Choroid plexus epithelial cell (primary cell): Measurements from ENCODE around the gene TMCC2.
A peak's percentile ranks its signal among the peaks of the same experiment; 100 is the strongest.

Experiments
- DNase-seq: peaks from one replicate; pipeline ENCODE4 v3.0.0-alpha.2; 2010; ENCODE audit warnings: low read depth
- H3K4me3 ChIP-seq: 2 replicates; pipeline ENCODE4 v1.5.1; 2011; ENCODE audit warnings: low read depth, mild to moderate bottlenecking, control low read depth, low read length, moderate library complexity
- CTCF ChIP-seq: conservative IDR thresholded peaks from 2 replicates; pipeline ENCODE4 v1.5.1; 2011; ENCODE audit warnings: low read depth, mild to moderate bottlenecking, control low read depth, inconsistent platforms, low read length, moderate library complexity

Gene TMCC2

GRCh38 chr1:205211839-205212536 lies 15.8 kb upstream of the TMCC2 start:
- peak overlapping the region; percentile 96 for H3K4me3 ChIP-seq
- DNase-seq: no peak
- TF ChIP-seq CTCF: no peak

- no peak for DNase-seq
- TF ChIP-seq CTCF: no peak
- no peak overlapping the region for H3K4me3 ChIP-seq
Observed at GRCh38 chr1:205214756-205215155, 13.0 kb upstream of the TMCC2 start.

DNA sequence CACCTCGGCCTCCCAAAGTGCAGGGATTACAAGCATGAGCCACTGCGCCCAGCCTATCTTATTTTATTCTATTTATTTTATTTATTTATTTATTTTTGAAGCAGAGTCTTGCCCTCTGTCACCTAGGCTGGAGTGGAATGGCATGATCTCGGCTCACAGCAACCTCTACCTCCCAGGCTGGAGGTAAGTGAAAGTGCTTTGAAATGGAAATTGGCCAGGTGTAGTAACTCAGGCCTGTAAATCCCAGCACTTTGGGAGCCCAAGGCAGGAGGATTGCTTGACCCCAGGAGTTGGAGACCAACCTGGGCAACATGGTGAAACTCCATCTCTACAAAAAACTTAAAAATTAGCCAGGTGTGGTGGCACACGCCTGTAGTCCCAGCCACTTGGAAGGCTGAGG lies 11.2 kb upstream of the TMCC2 start:
- no peak overlapping the region for H3K4me3 ChIP-seq
- no peak for TF ChIP-seq CTCF
- no peak for DNase-seq

- TF ChIP-seq CTCF: no peak
- no peak for DNase-seq
- no peak overlapping the region for H3K4me3 ChIP-seq
Observed at GRCh38 chr1:205217418-205217817, 10.3 kb upstream of the TMCC2 start.

- no peak overlapping the region for H3K4me3 ChIP-seq
- no peak for TF ChIP-seq CTCF
- no peak for DNase-seq
Observed at GRCh38 chr1:205220421-205220820, 7.3 kb upstream of the TMCC2 start.

DNA sequence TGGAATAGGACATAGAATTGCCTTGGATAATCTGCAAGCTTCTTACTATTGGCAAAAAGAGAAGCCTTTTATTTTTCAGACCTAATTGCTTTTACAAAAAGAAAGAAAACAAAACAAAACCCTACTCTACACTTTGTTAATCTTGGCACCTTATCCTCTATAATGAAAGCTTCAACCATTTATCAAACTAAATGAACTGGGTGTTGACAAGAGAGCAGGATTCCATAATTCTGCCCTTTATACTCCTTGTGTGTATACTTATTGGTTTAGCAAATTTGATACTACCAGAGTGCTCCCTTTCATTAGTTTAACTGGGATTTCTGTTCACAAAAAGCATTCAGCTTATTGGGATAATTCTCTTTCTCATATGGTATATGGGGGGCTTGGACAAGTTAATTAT lies 3.0 kb upstream of the TMCC2 start:
- H3K4me3 ChIP-seq: no peak overlapping the region
- no peak for TF ChIP-seq CTCF
- no peak for DNase-seq

DNA sequence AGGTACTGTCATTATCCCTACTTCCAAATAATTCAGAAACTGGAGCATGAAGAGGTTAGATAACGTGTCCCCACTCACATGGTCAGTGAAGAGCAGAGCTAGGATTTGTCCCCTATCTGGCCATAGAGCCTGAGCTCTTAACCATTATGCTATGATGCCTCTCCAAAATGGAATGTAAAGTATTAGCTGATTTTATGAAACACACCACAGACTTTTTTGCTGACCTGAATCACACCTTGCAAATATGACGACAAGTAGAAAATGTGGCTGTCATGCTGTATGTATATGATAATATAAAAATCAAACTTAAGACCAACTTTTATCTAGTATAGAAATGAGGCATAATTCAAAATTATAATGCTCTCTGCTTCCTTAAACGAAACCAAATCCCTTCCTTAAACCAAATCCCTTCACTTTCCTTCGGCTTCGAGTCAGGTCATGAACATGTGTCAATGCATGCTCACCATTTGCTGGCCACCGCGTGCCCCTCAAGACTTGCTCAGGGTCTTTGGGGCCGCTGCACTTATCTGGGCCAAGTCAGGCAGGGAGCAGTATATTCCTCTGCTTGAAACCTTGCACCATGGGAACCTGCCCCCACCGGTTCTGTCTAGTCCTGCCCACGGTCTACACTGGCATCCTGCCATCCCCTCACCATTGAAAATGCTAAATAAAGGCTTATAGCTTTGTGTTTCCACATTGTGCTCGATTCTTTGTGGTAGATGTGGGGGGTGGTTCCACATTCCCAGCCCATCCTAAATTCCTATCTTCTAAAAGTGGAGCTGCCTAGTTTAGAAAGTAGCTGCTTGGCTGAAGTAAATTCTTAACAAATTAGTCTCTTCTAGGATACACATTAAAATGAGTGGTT lies 1.6 kb upstream of the TMCC2 start:
- DNase-seq: no peak
- TF ChIP-seq CTCF: no peak
- no peak overlapping the region for H3K4me3 ChIP-seq
